Measurements from ENCODE around the gene NAGLU. TPM values are rescaled to one million over a fixed set of nuclear protein-coding genes. Genes with fewer than 3 reads are reported as not detected.

The NAGLU gene
- total RNA-seq, result 10 to 100 TPM; 15.9 to 17.5 TPM

- Mint-ChIP-seq H3K4me1 (peaks cover 42% of the 10 kb centered on the region), H3K36me3 (ENCODE audit: low read depth) (peaks cover 9% of the 10 kb centered on the region), H3K9me3 (no peaks in the 10 kb centered on the region), H3K27me3 (peaks cover 12% of the 10 kb centered on the region), H3K27ac (peak within 1 kb of the TSS; percentile 75), H3K4me3 (peak within 1 kb of the TSS; percentile 82)
- DNase-seq, result peak; percentile 89
- CTCF ChIA-PET, result interaction anchor here (0.6 to 4.3 kb wide), 8 partner anchors 9 to 221 kb away, joined by 3 to 19 read pairs (median 6); partner anchors contain the start of gene PSMC3IP
- POLR2A ChIA-PET, result interaction anchor here (1.0 to 2.4 kb wide), 16 partner anchors 12 to 287 kb away, joined by 3 to 21 read pairs (median 4); partner anchors contain the start of genes PSMC3IP, RETREG3, STAT3 and STAT5A
Observed at GRCh38 chr17:42536048-42536371, at the start of gene NAGLU. Gene NAGLU (plus strand): TSS chr17:42536241. CDS start chr17:42536273, 32 bp downstream.

- H3K4me3 Mint-ChIP-seq, result no peak overlapping the region
- ChIA-PET CTCF (interaction anchor here (0.8 kb wide), 1 partner anchor 42 kb away, joined by 3 read pairs; no protein-coding TSS in a partner anchor), POLR2A (interaction anchor here (1.3 kb wide), 1 partner anchor 53 kb away, joined by 3 read pairs; no protein-coding TSS in a partner anchor)
- H3K4me1 Mint-ChIP-seq, result peaks cover 27% of the 10 kb centered on the region
- peaks cover 18% of the 10 kb centered on the region for H3K27me3 Mint-ChIP-seq
- H3K9me3 Mint-ChIP-seq, result no peaks in the 10 kb centered on the region
- no peak for DNase-seq
- H3K36me3 Mint-ChIP-seq (ENCODE audit: low read depth), result peaks cover 9% of the 10 kb centered on the region
- no peak overlapping the region for H3K27ac Mint-ChIP-seq
Observed at GRCh38 chr17:42488032-42488431, 48.0 kb upstream of the NAGLU start.

DNA sequence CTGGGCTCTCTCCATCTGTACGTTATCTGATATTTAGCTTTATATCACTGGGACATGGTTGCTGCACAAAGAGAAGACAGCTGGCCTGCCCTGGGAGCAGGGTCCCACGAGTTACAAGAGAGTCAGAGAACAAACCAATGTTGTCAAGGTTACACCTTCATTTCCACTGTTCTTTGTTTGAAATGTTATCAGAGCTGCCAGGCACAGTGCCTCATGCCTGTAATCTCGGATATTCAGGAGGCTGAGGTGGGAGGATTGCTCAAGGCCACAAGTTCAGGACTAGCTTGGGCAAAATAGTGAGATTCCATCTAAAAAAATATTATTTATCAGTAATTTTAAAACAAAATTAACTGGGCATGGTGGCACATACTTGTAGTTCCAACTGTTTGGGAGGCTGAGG is 42.7 kb upstream of the NAGLU start:
- POLR2A ChIA-PET, result interaction anchor here (1.5 kb wide), 1 partner anchor 72 kb away, joined by 3 read pairs; no protein-coding TSS in a partner anchor
- CTCF ChIA-PET, result interaction anchor here (0.6 to 1.2 kb wide), 4 partner anchors 12 to 105 kb away, joined by 3 to 5 read pairs (median 3); partner anchors contain the start of gene STAT3
- no peaks in the 10 kb centered on the region for H3K9me3 Mint-ChIP-seq
- H3K4me3 Mint-ChIP-seq, result no peak overlapping the region
- peaks cover 6% of the 10 kb centered on the region for H3K36me3 Mint-ChIP-seq (ENCODE audit: low read depth)
- H3K4me1 Mint-ChIP-seq, result peaks cover 12% of the 10 kb centered on the region
- peaks cover 14% of the 10 kb centered on the region for H3K27me3 Mint-ChIP-seq
- no peak for DNase-seq
- H3K27ac Mint-ChIP-seq, result no peak overlapping the region

DNA sequence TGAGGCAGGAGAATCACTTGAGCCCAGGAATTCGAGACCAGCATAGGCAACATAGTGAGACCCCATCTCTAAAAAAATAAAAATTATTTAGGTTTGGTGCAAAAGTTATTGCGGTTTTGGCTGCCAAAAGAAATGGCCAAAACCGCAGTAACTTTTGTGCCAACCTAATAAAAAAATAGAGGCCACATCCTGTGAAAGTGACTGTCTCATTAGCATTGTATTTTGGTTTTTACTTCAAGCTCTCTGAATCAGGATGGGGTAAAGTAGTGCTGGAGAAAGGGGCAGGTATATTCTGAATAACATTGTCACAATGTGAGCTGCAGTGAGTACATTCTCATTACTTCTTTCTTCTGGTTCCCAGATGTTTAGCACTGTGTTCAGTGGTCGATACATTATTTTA is 41.4 kb upstream of the NAGLU start:
- H3K4me1 Mint-ChIP-seq, result peaks cover 11% of the 10 kb centered on the region
- peaks cover 9% of the 10 kb centered on the region for H3K27me3 Mint-ChIP-seq
- no peak overlapping the region for H3K4me3 Mint-ChIP-seq
- DNase-seq, result no peak
- POLR2A ChIA-PET, result interaction anchor here (1.0 kb wide), 1 partner anchor 10 kb away, joined by 3 read pairs; no protein-coding TSS in a partner anchor
- CTCF ChIA-PET, result interaction anchor here (0.7 to 1.1 kb wide), 2 partner anchors 32 to 71 kb away, joined by 3 read pairs; partner anchors contain the start of gene CAVIN1
- H3K27ac Mint-ChIP-seq, result no peak overlapping the region
- H3K9me3 Mint-ChIP-seq, result no peaks in the 10 kb centered on the region
- H3K36me3 Mint-ChIP-seq (ENCODE audit: low read depth), result peaks cover 1% of the 10 kb centered on the region

GRCh38 chr17:42498828-42499227 is 37.2 kb upstream of the NAGLU start:
- DNase-seq, result no peak

GRCh38 chr17:42502091-42502490 is 34.0 kb upstream of the NAGLU start:
- Mint-ChIP-seq H3K27ac (no peak overlapping the region), H3K4me3 (no peak overlapping the region), H3K27me3 (no peaks in the 10 kb centered on the region), H3K9me3 (no peaks in the 10 kb centered on the region), H3K4me1 (no peaks in the 10 kb centered on the region), H3K36me3 (ENCODE audit: low read depth) (no peaks in the 10 kb centered on the region)
- ChIA-PET POLR2A (no interaction called here), CTCF (no interaction called here)
- DNase-seq, result no peak

More at GRCh38 chr17:42498828-42499227, 37.2 kb upstream of the NAGLU start:
- H3K9me3 Mint-ChIP-seq, result no peaks in the 10 kb centered on the region
- peaks cover 11% of the 10 kb centered on the region for H3K4me1 Mint-ChIP-seq
- ChIA-PET POLR2A (no interaction called here), CTCF (no interaction called here)
- peaks cover 3% of the 10 kb centered on the region for H3K27me3 Mint-ChIP-seq
- H3K36me3 Mint-ChIP-seq (ENCODE audit: low read depth), result no peaks in the 10 kb centered on the region
- H3K4me3 Mint-ChIP-seq, result no peak overlapping the region
- no peak overlapping the region for H3K27ac Mint-ChIP-seq

- ChIA-PET POLR2A (no interaction called here), CTCF (no interaction called here)
- Mint-ChIP-seq H3K27ac (no peak overlapping the region), H3K27me3 (peaks cover 4% of the 10 kb centered on the region), H3K4me1 (no peaks in the 10 kb centered on the region), H3K4me3 (no peak overlapping the region), H3K36me3 (ENCODE audit: low read depth) (no peaks in the 10 kb centered on the region), H3K9me3 (no peaks in the 10 kb centered on the region)
- no peak for DNase-seq
Observed at GRCh38 chr17:42502926-42503325, 33.1 kb upstream of the NAGLU start.

DNA sequence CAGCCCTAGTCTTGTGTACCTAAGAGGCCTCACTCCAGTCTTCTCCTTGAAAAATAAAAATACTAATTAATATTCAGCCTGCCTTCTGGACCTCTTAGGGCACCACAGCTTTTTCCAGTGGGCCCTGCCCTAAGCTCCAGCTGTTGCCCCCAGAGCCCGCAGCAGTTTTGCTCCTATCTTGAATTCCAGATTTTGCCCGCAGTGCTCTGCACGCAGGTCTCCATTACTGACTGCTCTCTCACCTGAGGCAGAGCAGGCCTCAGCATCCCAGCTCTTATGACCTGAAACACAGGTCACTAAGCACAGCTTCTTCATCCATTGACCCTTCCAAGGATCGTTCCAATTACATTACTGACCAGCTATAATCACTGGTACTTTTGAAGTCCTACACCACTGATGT is 28.4 kb upstream of the NAGLU start:
- Mint-ChIP-seq H3K36me3 (ENCODE audit: low read depth) (no peaks in the 10 kb centered on the region), H3K4me1 (peaks cover 9% of the 10 kb centered on the region), H3K9me3 (no peaks in the 10 kb centered on the region), H3K27ac (no peak overlapping the region), H3K27me3 (peaks cover 34% of the 10 kb centered on the region), H3K4me3 (no peak overlapping the region)
- CTCF ChIA-PET, result interaction anchor here (0.8 kb wide), 1 partner anchor 102 kb away, joined by 3 read pairs; no protein-coding TSS in a partner anchor
- no peak for DNase-seq
- POLR2A ChIA-PET, result no interaction called here

GRCh38 chr17:42508426-42509165 is 27.4 kb upstream of the NAGLU start:
- Mint-ChIP-seq H3K9me3 (no peaks in the 10 kb centered on the region), H3K4me1 (peaks cover 9% of the 10 kb centered on the region), H3K36me3 (ENCODE audit: low read depth) (no peaks in the 10 kb centered on the region), H3K27me3 (peaks cover 34% of the 10 kb centered on the region), H3K27ac (no peak overlapping the region), H3K4me3 (no peak overlapping the region)
- CTCF ChIA-PET, result interaction anchor here (0.8 to 1.0 kb wide), 2 partner anchors 82 to 103 kb away, joined by 3 read pairs; no protein-coding TSS in a partner anchor
- POLR2A ChIA-PET, result interaction anchor here (0.5 to 1.3 kb wide), 2 partner anchors 22 to 86 kb away, joined by 3 read pairs; partner anchors contain the start of gene CAVIN1
- no peak for DNase-seq

- Mint-ChIP-seq H3K27ac (no peak overlapping the region), H3K4me1 (peaks cover 9% of the 10 kb centered on the region), H3K4me3 (no peak overlapping the region), H3K9me3 (no peaks in the 10 kb centered on the region), H3K36me3 (ENCODE audit: low read depth) (no peaks in the 10 kb centered on the region), H3K27me3 (peaks cover 34% of the 10 kb centered on the region)
- CTCF ChIA-PET, result interaction anchor here (0.7 kb wide), 1 partner anchor 87 kb away, joined by 3 read pairs; the partner anchor contains the start of gene CAVIN1
- DNase-seq, result no peak
- POLR2A ChIA-PET, result interaction anchor here (1.3 kb wide), 1 partner anchor 87 kb away, joined by 3 read pairs; the partner anchor contains the start of gene CAVIN1
Observed at GRCh38 chr17:42509409-42509808, 26.6 kb upstream of the NAGLU start.

DNA sequence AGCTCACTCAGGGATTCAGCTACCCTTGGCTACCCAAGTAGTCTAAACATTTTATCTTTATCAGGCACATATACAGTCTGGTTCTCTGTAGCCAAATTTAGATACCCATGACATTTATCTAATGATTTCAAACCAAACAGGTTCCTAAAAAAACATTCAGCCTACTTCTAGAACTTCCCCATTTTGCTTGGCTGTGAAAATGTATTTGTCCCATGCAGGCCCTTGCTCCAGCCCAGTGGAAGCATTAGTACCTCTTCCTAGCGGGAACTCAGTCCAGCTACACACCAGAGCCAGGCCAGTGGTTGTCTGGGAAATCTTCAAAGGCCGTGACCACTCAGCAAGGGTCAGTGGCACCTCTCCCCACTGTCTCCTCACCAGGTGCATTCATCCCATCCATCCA is 26.2 kb upstream of the NAGLU start:
- peaks cover 9% of the 10 kb centered on the region for H3K4me1 Mint-ChIP-seq
- no peak overlapping the region for H3K27ac Mint-ChIP-seq
- CTCF ChIA-PET, result interaction anchor here (0.7 kb wide), 1 partner anchor 87 kb away, joined by 3 read pairs; the partner anchor contains the start of gene CAVIN1
- DNase-seq, result no peak
- POLR2A ChIA-PET, result interaction anchor here (1.3 kb wide), 1 partner anchor 87 kb away, joined by 3 read pairs; the partner anchor contains the start of gene CAVIN1
- H3K4me3 Mint-ChIP-seq, result no peak overlapping the region
- no peaks in the 10 kb centered on the region for H3K9me3 Mint-ChIP-seq
- H3K36me3 Mint-ChIP-seq (ENCODE audit: low read depth), result no peaks in the 10 kb centered on the region
- peaks cover 36% of the 10 kb centered on the region for H3K27me3 Mint-ChIP-seq

DNA sequence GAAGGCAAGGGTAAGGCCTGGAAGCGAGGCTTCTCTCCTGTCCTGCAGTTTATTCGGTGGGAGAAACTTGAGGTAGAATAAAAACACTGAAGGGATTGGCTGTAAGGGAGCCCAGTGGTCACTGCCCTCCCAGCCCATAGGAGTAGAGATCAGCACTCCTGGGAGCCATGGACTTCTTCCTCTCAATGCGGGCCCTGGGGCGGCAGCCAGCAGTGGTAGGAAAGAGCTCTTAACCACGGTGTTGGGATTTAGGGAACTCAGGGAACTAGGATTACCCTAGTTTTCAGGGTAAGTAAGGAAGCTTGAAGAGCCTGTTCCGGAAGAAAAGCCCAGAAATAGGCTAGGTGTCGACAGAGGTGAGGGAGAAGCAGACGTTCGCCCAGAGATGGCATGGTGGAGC is 23.8 kb upstream of the NAGLU start:
- ChIA-PET POLR2A (no interaction called here), CTCF (interaction anchor here (1.2 kb wide), 1 partner anchor 84 kb away, joined by 5 read pairs; no protein-coding TSS in a partner anchor)
- no peaks in the 10 kb centered on the region for H3K9me3 Mint-ChIP-seq
- H3K27ac Mint-ChIP-seq, result no peak overlapping the region
- no peak for DNase-seq
- no peaks in the 10 kb centered on the region for H3K36me3 Mint-ChIP-seq (ENCODE audit: low read depth)
- H3K4me1 Mint-ChIP-seq, result peaks cover 9% of the 10 kb centered on the region
- H3K27me3 Mint-ChIP-seq, result peaks cover 41% of the 10 kb centered on the region
- H3K4me3 Mint-ChIP-seq, result no peak overlapping the region

GRCh38 chr17:42512733-42513251 is 23.2 kb upstream of the NAGLU start:
- no peak for DNase-seq

More at GRCh38 chr17:42512733-42513251, 23.2 kb upstream of the NAGLU start:
- Mint-ChIP-seq H3K9me3 (no peaks in the 10 kb centered on the region), H3K27ac (no peak overlapping the region), H3K4me1 (peaks cover 10% of the 10 kb centered on the region), H3K36me3 (ENCODE audit: low read depth) (no peaks in the 10 kb centered on the region), H3K27me3 (peaks cover 39% of the 10 kb centered on the region), H3K4me3 (no peak overlapping the region)
- CTCF ChIA-PET, result interaction anchor here (1.2 to 1.5 kb wide), 2 partner anchors 14 to 84 kb away, joined by 4 to 5 read pairs; no protein-coding TSS in a partner anchor
- POLR2A ChIA-PET, result no interaction called here
